ENCODE data around the gene RDH5. TPM values are rescaled to one million over a fixed set of nuclear protein-coding genes. Genes with fewer than 3 reads are reported as not detected.
A peak's percentile ranks its signal among the peaks of the same experiment; 100 is the strongest.

RDH5 gene
- total RNA-seq, 2 donors from 2014 or later: 4.1 to 7.4 TPM

DNA sequence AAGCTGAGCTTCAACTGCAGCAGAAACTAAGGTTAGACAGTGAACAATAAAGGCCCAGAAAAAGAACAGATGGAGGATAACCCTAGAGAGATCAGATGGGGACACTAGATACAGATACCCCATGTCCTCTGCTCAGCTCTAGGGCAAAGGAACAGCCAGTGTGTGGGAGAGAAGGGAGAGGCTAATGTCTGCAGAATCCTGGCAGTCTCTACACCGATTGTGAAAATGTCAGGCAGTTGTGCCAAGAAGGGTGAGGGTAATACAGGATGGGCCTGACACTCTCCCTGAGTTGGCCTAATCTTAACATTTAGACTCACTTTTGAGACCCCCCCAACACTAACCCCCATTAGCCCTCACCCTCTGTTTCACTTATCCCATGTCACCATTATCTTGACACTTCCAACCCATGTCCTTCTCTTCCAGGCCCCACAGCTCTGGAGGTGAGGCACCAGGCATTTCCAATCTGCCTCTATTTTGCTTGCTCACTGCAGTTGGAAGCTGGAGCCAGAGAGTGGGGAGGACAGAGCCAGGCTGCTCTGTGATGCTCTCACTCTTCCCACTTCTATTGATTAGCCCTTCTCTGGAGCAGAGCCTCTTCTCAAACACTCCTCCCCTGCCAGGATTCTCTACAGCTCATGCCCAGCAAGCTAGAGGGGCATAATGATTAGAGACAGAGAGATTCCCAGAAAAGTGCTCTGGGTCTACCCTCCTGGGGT, 7.3 kb upstream of the RDH5 start:
- no peaks in the 10 kb centered on the region for H3K36me3 ChIP-seq (ENCODE audit: control insufficient read depth, insufficient read depth, low read length)
- H3K27me3 ChIP-seq (ENCODE audit: control insufficient read depth, insufficient read depth, low read length, poor library complexity, severe bottlenecking): peaks cover 51% of the 10 kb centered on the region
- no peak overlapping the region for H3K9ac ChIP-seq (ENCODE audit: extremely low read depth, low read length, poor library complexity, severe bottlenecking)
- Mint-ChIP-seq H3K27me3 (ENCODE audit: insufficient read depth) (peaks cover 55% of the 10 kb centered on the region), H3K4me1 (peaks cover 32% of the 10 kb centered on the region), H3K9me3 (no peaks in the 10 kb centered on the region), H3K4me3 (no peak overlapping the region), H3K36me3 (ENCODE audit: low read depth) (no peaks in the 10 kb centered on the region), H3K27ac (no peak overlapping the region)
- no peak overlapping the region for H3K4me3 ChIP-seq (ENCODE audit: low read length)
- TF ChIP-seq, protein P1, sequence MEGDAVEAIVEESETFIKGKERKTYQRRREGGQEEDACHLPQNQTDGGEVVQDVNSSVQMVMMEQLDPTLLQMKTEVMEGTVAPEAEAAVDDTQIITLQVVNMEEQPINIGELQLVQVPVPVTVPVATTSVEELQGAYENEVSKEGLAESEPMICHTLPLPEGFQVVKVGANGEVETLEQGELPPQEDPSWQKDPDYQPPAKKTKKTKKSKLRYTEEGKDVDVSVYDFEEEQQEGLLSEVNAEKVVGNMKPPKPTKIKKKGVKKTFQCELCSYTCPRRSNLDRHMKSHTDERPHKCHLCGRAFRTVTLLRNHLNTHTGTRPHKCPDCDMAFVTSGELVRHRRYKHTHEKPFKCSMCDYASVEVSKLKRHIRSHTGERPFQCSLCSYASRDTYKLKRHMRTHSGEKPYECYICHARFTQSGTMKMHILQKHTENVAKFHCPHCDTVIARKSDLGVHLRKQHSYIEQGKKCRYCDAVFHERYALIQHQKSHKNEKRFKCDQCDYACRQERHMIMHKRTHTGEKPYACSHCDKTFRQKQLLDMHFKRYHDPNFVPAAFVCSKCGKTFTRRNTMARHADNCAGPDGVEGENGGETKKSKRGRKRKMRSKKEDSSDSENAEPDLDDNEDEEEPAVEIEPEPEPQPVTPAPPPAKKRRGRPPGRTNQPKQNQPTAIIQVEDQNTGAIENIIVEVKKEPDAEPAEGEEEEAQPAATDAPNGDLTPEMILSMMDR (conservative IDR thresholded peaks at IDR 0.05): no peak
- H3K4me1 ChIP-seq (ENCODE audit: control insufficient read depth, insufficient read depth, low read length): peaks cover 5% of the 10 kb centered on the region
- no peaks in the 10 kb centered on the region for H3K9me3 ChIP-seq (ENCODE audit: control insufficient read depth, low read length)
- H3K27ac ChIP-seq (ENCODE audit: low read depth, low read length): no peak overlapping the region
- WGBS, 2 experiments (ENCODE audit: insufficient coverage in 1 of 2, insufficient read length in 1 of 2): 58 to 60% methylated on average over 1 of the region's 1 CpG
- DNase-seq: no peak

DNA sequence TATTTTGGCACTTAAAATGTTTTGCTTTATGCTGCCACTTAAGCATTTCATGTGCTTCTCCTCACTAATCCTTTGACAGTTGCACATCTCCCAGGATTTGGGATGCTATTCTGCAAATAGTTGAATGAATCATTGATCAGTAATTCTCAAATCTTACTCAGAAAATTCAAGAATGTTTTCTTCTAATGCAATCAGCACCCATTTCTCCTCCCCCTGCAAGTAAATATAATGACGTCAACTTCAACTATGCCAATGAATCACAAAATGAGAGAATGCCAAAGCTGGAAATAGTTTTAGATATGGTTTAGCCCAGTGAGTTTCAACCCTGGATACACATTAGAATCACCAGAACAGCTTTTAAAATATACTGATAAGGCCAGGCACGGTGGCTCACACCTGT, 6.5 kb upstream of the RDH5 start:
- H3K4me1 Mint-ChIP-seq: peaks cover 33% of the 10 kb centered on the region
- Histone ChIP-seq H3K36me3 (ENCODE audit: control insufficient read depth, insufficient read depth, low read length) (no peaks in the 10 kb centered on the region), H3K4me1 (ENCODE audit: control insufficient read depth, insufficient read depth, low read length) (peaks cover 5% of the 10 kb centered on the region), H3K27ac (ENCODE audit: low read depth, low read length) (no peak overlapping the region), H3K4me3 (ENCODE audit: low read length) (no peak overlapping the region), H3K9me3 (ENCODE audit: control insufficient read depth, low read length) (no peaks in the 10 kb centered on the region), H3K27me3 (ENCODE audit: control insufficient read depth, insufficient read depth, low read length, poor library complexity, severe bottlenecking) (peaks cover 46% of the 10 kb centered on the region), H3K9ac (ENCODE audit: extremely low read depth, low read length, poor library complexity, severe bottlenecking) (no peak overlapping the region)
- H3K4me3 Mint-ChIP-seq: no peak overlapping the region
- no peaks in the 10 kb centered on the region for H3K36me3 Mint-ChIP-seq (ENCODE audit: low read depth)
- H3K9me3 Mint-ChIP-seq: no peaks in the 10 kb centered on the region
- 90 to 100% methylated on average over 1 to 2 of the region's 2 CpGs for WGBS, 2 experiments (ENCODE audit: insufficient coverage in 1 of 2, insufficient read length in 1 of 2)
- H3K27me3 Mint-ChIP-seq (ENCODE audit: insufficient read depth): peaks cover 47% of the 10 kb centered on the region
- TF ChIP-seq, protein P1 (conservative IDR thresholded peaks at IDR 0.05): no peak
- H3K27ac Mint-ChIP-seq: no peak overlapping the region
- no peak for DNase-seq

DNA sequence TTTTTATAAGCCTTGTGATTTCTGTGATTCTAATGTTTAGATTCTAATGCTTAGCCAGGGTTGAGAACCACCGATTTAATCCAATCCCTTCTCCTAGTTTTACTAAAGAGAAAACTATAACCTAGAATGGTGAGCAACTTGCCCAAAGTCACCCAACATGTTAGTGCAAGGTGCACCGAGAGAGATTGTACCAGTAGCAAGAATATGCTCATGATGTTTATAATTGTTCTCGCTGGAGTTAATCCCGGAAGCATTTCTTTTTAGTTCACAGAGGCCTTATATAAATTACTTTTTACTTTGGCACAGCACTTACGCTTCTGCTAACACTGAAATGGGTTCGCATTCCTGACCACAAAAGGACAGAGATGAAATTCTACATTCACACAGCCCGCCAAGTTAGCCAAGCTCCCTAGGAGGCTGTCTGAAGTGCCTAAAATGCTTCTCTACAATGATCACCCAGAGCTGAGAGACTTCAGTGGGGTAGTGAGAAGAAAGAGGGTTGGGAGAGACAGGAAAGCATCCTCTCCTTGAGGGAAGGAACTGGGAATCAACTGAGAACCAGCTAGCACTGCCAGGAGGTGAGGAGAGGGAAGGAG, 4.9 kb upstream of the RDH5 start:
- H3K27ac Mint-ChIP-seq: peak overlapping the region; percentile 89
- no peak overlapping the region for H3K27ac ChIP-seq (ENCODE audit: low read depth, low read length)

More for the DNA sequence above, 4.9 kb upstream of the RDH5 start:
- H3K4me1 ChIP-seq (ENCODE audit: control insufficient read depth, insufficient read depth, low read length): peaks cover 5% of the 10 kb centered on the region
- peaks cover 2% of the 10 kb centered on the region for H3K36me3 Mint-ChIP-seq (ENCODE audit: low read depth)
- no peaks in the 10 kb centered on the region for H3K9me3 Mint-ChIP-seq
- H3K27me3 Mint-ChIP-seq (ENCODE audit: insufficient read depth): peaks cover 31% of the 10 kb centered on the region
- H3K4me1 Mint-ChIP-seq: peaks cover 31% of the 10 kb centered on the region
- peaks cover 31% of the 10 kb centered on the region for H3K27me3 ChIP-seq (ENCODE audit: control insufficient read depth, insufficient read depth, low read length, poor library complexity, severe bottlenecking)
- DNase-seq: no peak
- peaks cover 3% of the 10 kb centered on the region for H3K36me3 ChIP-seq (ENCODE audit: control insufficient read depth, insufficient read depth, low read length)
- H3K4me3 ChIP-seq (ENCODE audit: low read length): peak overlapping the region; percentile 88
- H3K9me3 ChIP-seq (ENCODE audit: control insufficient read depth, low read length): no peaks in the 10 kb centered on the region
- peak overlapping the region; percentile 60 for H3K9ac ChIP-seq (ENCODE audit: extremely low read depth, low read length, poor library complexity, severe bottlenecking)
- 81 to 83% methylated on average over 5 to 7 of the region's 7 CpGs for WGBS, 2 experiments (ENCODE audit: insufficient coverage in 1 of 2, insufficient read length in 1 of 2)
- H3K4me3 Mint-ChIP-seq: peak overlapping the region; percentile 78
- TF ChIP-seq, protein P1 (conservative IDR thresholded peaks at IDR 0.05): no peak

Data from endodermal cell (in vitro differentiated cells).